ENCODE measurements around the gene GPC3.

Gene GPC3

GRCh38 chrX:133922390-133922771 lies 63.0 kb downstream of the GPC3 start:
- H3K27me3 ChIP-seq (replicated peaks; ENCODE audit: control insufficient read depth, insufficient read depth, low read length, poor library complexity, severe bottlenecking) = no peaks in the 10 kb centered on the region
- H3K36me3 ChIP-seq (ENCODE audit: control insufficient read depth, insufficient read depth, low read length) = no peaks in the 10 kb centered on the region
- H3K27ac ChIP-seq (ENCODE audit: insufficient read depth, low read length, poor library complexity, severe bottlenecking) = no peak overlapping the region
- no peaks in the 10 kb centered on the region for H3K9me3 ChIP-seq (ENCODE audit: control insufficient read depth, low read length)
- H3K4me1 ChIP-seq (ENCODE audit: control insufficient read depth, insufficient read depth, low read length, poor library complexity, severe bottlenecking) = peaks cover 7% of the 10 kb centered on the region
- DNase-seq = no peak
- peak overlapping the region; percentile 10 for H3K4me3 ChIP-seq (ENCODE audit: insufficient read depth, low read depth, low read length, poor library complexity, severe bottlenecking)

GRCh38 chrX:133921764-133922389 lies 63.5 kb downstream of the GPC3 start:
- H3K36me3 ChIP-seq (ENCODE audit: control insufficient read depth, insufficient read depth, low read length) = no peaks in the 10 kb centered on the region
- H3K27me3 ChIP-seq (replicated peaks; ENCODE audit: control insufficient read depth, insufficient read depth, low read length, poor library complexity, severe bottlenecking) = no peaks in the 10 kb centered on the region
- H3K9me3 ChIP-seq (ENCODE audit: control insufficient read depth, low read length) = no peaks in the 10 kb centered on the region
- H3K4me1 ChIP-seq (ENCODE audit: control insufficient read depth, insufficient read depth, low read length, poor library complexity, severe bottlenecking) = peaks cover 7% of the 10 kb centered on the region
- no peak overlapping the region for H3K4me3 ChIP-seq (ENCODE audit: insufficient read depth, low read depth, low read length, poor library complexity, severe bottlenecking)
- DNase-seq = no peak
- no peak overlapping the region for H3K27ac ChIP-seq (ENCODE audit: insufficient read depth, low read length, poor library complexity, severe bottlenecking)

- no peak overlapping the region for H3K4me3 ChIP-seq (ENCODE audit: insufficient read depth, low read depth, low read length, poor library complexity, severe bottlenecking)
- H3K4me1 ChIP-seq (ENCODE audit: control insufficient read depth, insufficient read depth, low read length, poor library complexity, severe bottlenecking) = peaks cover 7% of the 10 kb centered on the region
- no peaks in the 10 kb centered on the region for H3K9me3 ChIP-seq (ENCODE audit: control insufficient read depth, low read length)
- no peaks in the 10 kb centered on the region for H3K36me3 ChIP-seq (ENCODE audit: control insufficient read depth, insufficient read depth, low read length)
- H3K27ac ChIP-seq (ENCODE audit: insufficient read depth, low read length, poor library complexity, severe bottlenecking) = no peak overlapping the region
- H3K27me3 ChIP-seq (replicated peaks; ENCODE audit: control insufficient read depth, insufficient read depth, low read length, poor library complexity, severe bottlenecking) = no peaks in the 10 kb centered on the region
- DNase-seq = no peak
These were observed 64.3 kb downstream of the GPC3 start for GRCh38 chrX:133921086-133921485.

- H3K9me3 ChIP-seq (ENCODE audit: control insufficient read depth, low read length) = no peaks in the 10 kb centered on the region
- no peaks in the 10 kb centered on the region for H3K36me3 ChIP-seq (ENCODE audit: control insufficient read depth, insufficient read depth, low read length)
- H3K4me3 ChIP-seq (ENCODE audit: insufficient read depth, low read depth, low read length, poor library complexity, severe bottlenecking) = no peak overlapping the region
- no peak overlapping the region for H3K27ac ChIP-seq (ENCODE audit: insufficient read depth, low read length, poor library complexity, severe bottlenecking)
- H3K27me3 ChIP-seq (replicated peaks; ENCODE audit: control insufficient read depth, insufficient read depth, low read length, poor library complexity, severe bottlenecking) = no peaks in the 10 kb centered on the region
- no peak for DNase-seq
- H3K4me1 ChIP-seq (ENCODE audit: control insufficient read depth, insufficient read depth, low read length, poor library complexity, severe bottlenecking) = peaks cover 7% of the 10 kb centered on the region
These were observed 67.0 kb downstream of the GPC3 start for GRCh38 chrX:133918361-133918771.

- Histone ChIP-seq H3K27me3 (replicated peaks; ENCODE audit: control insufficient read depth, insufficient read depth, low read length, poor library complexity, severe bottlenecking) (no peaks in the 10 kb centered on the region), H3K27ac (ENCODE audit: insufficient read depth, low read length, poor library complexity, severe bottlenecking) (no peak overlapping the region), H3K9me3 (ENCODE audit: control insufficient read depth, low read length) (no peaks in the 10 kb centered on the region), H3K36me3 (ENCODE audit: control insufficient read depth, insufficient read depth, low read length) (no peaks in the 10 kb centered on the region), H3K4me3 (ENCODE audit: insufficient read depth, low read depth, low read length, poor library complexity, severe bottlenecking) (no peak overlapping the region), H3K4me1 (ENCODE audit: control insufficient read depth, insufficient read depth, low read length, poor library complexity, severe bottlenecking) (no peaks in the 10 kb centered on the region)
- DNase-seq = no peak
These were observed 68.2 kb downstream of the GPC3 start for GRCh38 chrX:133916984-133917722.

GRCh38 chrX:133913658-133914388 lies 71.6 kb downstream of the GPC3 start:
- H3K4me3 ChIP-seq (ENCODE audit: insufficient read depth, low read depth, low read length, poor library complexity, severe bottlenecking) = no peak overlapping the region
- no peaks in the 10 kb centered on the region for H3K36me3 ChIP-seq (ENCODE audit: control insufficient read depth, insufficient read depth, low read length)
- no peaks in the 10 kb centered on the region for H3K4me1 ChIP-seq (ENCODE audit: control insufficient read depth, insufficient read depth, low read length, poor library complexity, severe bottlenecking)
- H3K27me3 ChIP-seq (replicated peaks; ENCODE audit: control insufficient read depth, insufficient read depth, low read length, poor library complexity, severe bottlenecking) = no peaks in the 10 kb centered on the region
- H3K27ac ChIP-seq (ENCODE audit: insufficient read depth, low read length, poor library complexity, severe bottlenecking) = no peak overlapping the region
- no peak for DNase-seq
- no peaks in the 10 kb centered on the region for H3K9me3 ChIP-seq (ENCODE audit: control insufficient read depth, low read length)

- no peak overlapping the region for H3K4me3 ChIP-seq (ENCODE audit: insufficient read depth, low read depth, low read length, poor library complexity, severe bottlenecking)
- no peaks in the 10 kb centered on the region for H3K27me3 ChIP-seq (replicated peaks; ENCODE audit: control insufficient read depth, insufficient read depth, low read length, poor library complexity, severe bottlenecking)
- no peaks in the 10 kb centered on the region for H3K4me1 ChIP-seq (ENCODE audit: control insufficient read depth, insufficient read depth, low read length, poor library complexity, severe bottlenecking)
- no peaks in the 10 kb centered on the region for H3K36me3 ChIP-seq (ENCODE audit: control insufficient read depth, insufficient read depth, low read length)
- H3K9me3 ChIP-seq (ENCODE audit: control insufficient read depth, low read length) = no peaks in the 10 kb centered on the region
- H3K27ac ChIP-seq (ENCODE audit: insufficient read depth, low read length, poor library complexity, severe bottlenecking) = no peak overlapping the region
- DNase-seq = no peak
These were observed 72.4 kb downstream of the GPC3 start for GRCh38 chrX:133913009-133913408.

- DNase-seq = no peak
- Histone ChIP-seq H3K36me3 (ENCODE audit: control insufficient read depth, insufficient read depth, low read length) (no peaks in the 10 kb centered on the region), H3K27ac (ENCODE audit: insufficient read depth, low read length, poor library complexity, severe bottlenecking) (no peak overlapping the region), H3K9me3 (ENCODE audit: control insufficient read depth, low read length) (no peaks in the 10 kb centered on the region), H3K4me3 (ENCODE audit: insufficient read depth, low read depth, low read length, poor library complexity, severe bottlenecking) (no peak overlapping the region), H3K4me1 (ENCODE audit: control insufficient read depth, insufficient read depth, low read length, poor library complexity, severe bottlenecking) (no peaks in the 10 kb centered on the region), H3K27me3 (replicated peaks; ENCODE audit: control insufficient read depth, insufficient read depth, low read length, poor library complexity, severe bottlenecking) (no peaks in the 10 kb centered on the region)
These were observed 73.4 kb downstream of the GPC3 start for GRCh38 chrX:133911825-133912495.

GRCh38 chrX:133910539-133910938 lies 74.9 kb downstream of the GPC3 start:
- Histone ChIP-seq H3K27ac (ENCODE audit: insufficient read depth, low read length, poor library complexity, severe bottlenecking) (no peak overlapping the region), H3K4me1 (ENCODE audit: control insufficient read depth, insufficient read depth, low read length, poor library complexity, severe bottlenecking) (no peaks in the 10 kb centered on the region), H3K27me3 (replicated peaks; ENCODE audit: control insufficient read depth, insufficient read depth, low read length, poor library complexity, severe bottlenecking) (no peaks in the 10 kb centered on the region), H3K4me3 (ENCODE audit: insufficient read depth, low read depth, low read length, poor library complexity, severe bottlenecking) (no peak overlapping the region), H3K9me3 (ENCODE audit: control insufficient read depth, low read length) (no peaks in the 10 kb centered on the region), H3K36me3 (ENCODE audit: control insufficient read depth, insufficient read depth, low read length) (no peaks in the 10 kb centered on the region)
- no peak for DNase-seq

Measured in effector memory CD4-positive, alpha-beta T cell (primary cell).